Hepatocyte (in vitro differentiated cells): ENCODE data around the gene CORO2A. TPM values are rescaled to one million over a fixed set of nuclear protein-coding genes. Genes with fewer than 3 reads are reported as not detected.

ENCODE experiments used
- DNase-seq: peaks from one replicate; pipeline ENCODE4 v3.0.0-alpha.2; 2016; ENCODE audit warnings: low spot score
- H2AFZ ChIP-seq: fragments of 200-600 bp; sonication (generic); 2 replicates; pipeline ENCODE4 v1.6.0; 2016; ENCODE audit warnings: antibody characterized with exemption, mild to moderate bottlenecking
- H3K27ac ChIP-seq: fragments of 200-600 bp; sonication (generic); 2 replicates; pipeline ENCODE4 v1.5.1; 2016; ENCODE audit warnings: mild to moderate bottlenecking
- H3K27me3 ChIP-seq: fragments of 200-600 bp; sonication (generic); 2 replicates; pipeline ENCODE4 v1.6.1; 2016
- H3K36me3 ChIP-seq: fragments of 200-600 bp; sonication (generic); replicated peaks from 2 replicates; pipeline ENCODE4 v1.5.1; 2016; ENCODE audit warnings: low read depth; ENCODE audit not compliant: insufficient read depth
- H3K4me1 ChIP-seq: fragments of 200-600 bp; sonication (generic); 2 replicates; pipeline ENCODE4 v1.5.1; 2016; ENCODE audit warnings: mild to moderate bottlenecking, moderate library complexity; ENCODE audit not compliant: insufficient read depth
- H3K4me2 ChIP-seq: fragments of 200-600 bp; sonication (generic); 2 replicates; pipeline ENCODE4 v1.6.0; 2016
- H3K4me3 ChIP-seq: fragments of 200-600 bp; sonication (generic); 2 replicates; pipeline ENCODE4 v1.5.1; 2016; ENCODE audit warnings: mild to moderate bottlenecking
- H3K79me2 ChIP-seq: fragments of 200-600 bp; sonication (generic); 2 replicates; pipeline ENCODE4 v1.6.0; 2017; ENCODE audit warnings: mild to moderate bottlenecking
- H3K9me2 ChIP-seq: fragments of 200-600 bp; sonication (generic); replicated peaks from 2 replicates; pipeline ENCODE4 v1.6.0; 2017; ENCODE audit warnings: mild to moderate bottlenecking; ENCODE audit not compliant: insufficient read depth
- H3K9me3 ChIP-seq: fragments of 200-600 bp; sonication (generic); 2 replicates; pipeline ENCODE4 v1.5.1; 2016; ENCODE audit warnings: low read depth, mild to moderate bottlenecking
- H4K20me1 ChIP-seq: fragments of 200-600 bp; sonication (generic); 2 replicates; pipeline ENCODE4 v1.6.0; 2016; ENCODE audit warnings: mild to moderate bottlenecking; ENCODE audit not compliant: insufficient read depth, poor library complexity, severe bottlenecking
- EZH2 ChIP-seq: fragments of 200-600 bp; sonication (generic); IDR thresholded peaks from 2 replicates; pipeline ENCODE4 v1.6.1; 2016; ENCODE audit warnings: antibody characterized with exemption, mild to moderate bottlenecking, borderline replicate concordance
- EZH2phosphoT487 ChIP-seq: fragments of 200-600 bp; sonication (generic); IDR thresholded peaks from one replicate; pipeline ENCODE4 v1.6.1; 2018; ENCODE audit warnings: antibody characterized with exemption, mild to moderate bottlenecking, low read depth, moderate library complexity; ENCODE audit not compliant: unreplicated experiment, severe bottlenecking
- WGBS: methylation state at CpG from one replicate; pipeline ENCODE4 v1.1.6; 2016; ENCODE audit warnings: low lambda C conversion rate; ENCODE audit errors: missing lambda C conversion rate; 5-methylcytosine and 5-hydroxymethylcytosine counted together
- polyA plus RNA-seq: library from polyadenylated mRNA; unstranded; fragments of >200 nt; fragmentation: Nextera tagmentation; extraction: Ambion mirVana; gene quantifications from 2 replicates; pipeline ENCODE4 v1.2.1, GENCODE V29; 2016
- total RNA-seq: library from RNA; depleted of rRNA; stranded (reverse); fragments of >200 nt; gene quantifications from 2 replicates; pipeline ENCODE4 v1.2.3, GENCODE V29; 2014
- TF ChIP-seq, protein P1 (sequence below): fragments of 200-600 bp; sonication (generic); IDR thresholded peaks from 2 replicates; pipeline ENCODE4 v1.5.1; 2016; ENCODE audit warnings: antibody characterized with exemption, mild to moderate bottlenecking; ENCODE audit not compliant: poor library complexity

Gene CORO2A, protein sequence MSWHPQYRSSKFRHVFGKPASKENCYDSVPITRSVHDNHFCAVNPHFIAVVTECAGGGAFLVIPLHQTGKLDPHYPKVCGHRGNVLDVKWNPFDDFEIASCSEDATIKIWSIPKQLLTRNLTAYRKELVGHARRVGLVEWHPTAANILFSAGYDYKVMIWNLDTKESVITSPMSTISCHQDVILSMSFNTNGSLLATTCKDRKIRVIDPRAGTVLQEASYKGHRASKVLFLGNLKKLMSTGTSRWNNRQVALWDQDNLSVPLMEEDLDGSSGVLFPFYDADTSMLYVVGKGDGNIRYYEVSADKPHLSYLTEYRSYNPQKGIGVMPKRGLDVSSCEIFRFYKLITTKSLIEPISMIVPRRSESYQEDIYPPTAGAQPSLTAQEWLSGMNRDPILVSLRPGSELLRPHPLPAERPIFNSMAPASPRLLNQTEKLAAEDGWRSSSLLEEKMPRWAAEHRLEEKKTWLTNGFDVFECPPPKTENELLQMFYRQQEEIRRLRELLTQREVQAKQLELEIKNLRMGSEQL
- total RNA-seq = 24.6 and 27.1 TPM in 2 replicates
- 11.7 and 12.8 TPM in 2 replicates for polyA plus RNA-seq

DNA sequence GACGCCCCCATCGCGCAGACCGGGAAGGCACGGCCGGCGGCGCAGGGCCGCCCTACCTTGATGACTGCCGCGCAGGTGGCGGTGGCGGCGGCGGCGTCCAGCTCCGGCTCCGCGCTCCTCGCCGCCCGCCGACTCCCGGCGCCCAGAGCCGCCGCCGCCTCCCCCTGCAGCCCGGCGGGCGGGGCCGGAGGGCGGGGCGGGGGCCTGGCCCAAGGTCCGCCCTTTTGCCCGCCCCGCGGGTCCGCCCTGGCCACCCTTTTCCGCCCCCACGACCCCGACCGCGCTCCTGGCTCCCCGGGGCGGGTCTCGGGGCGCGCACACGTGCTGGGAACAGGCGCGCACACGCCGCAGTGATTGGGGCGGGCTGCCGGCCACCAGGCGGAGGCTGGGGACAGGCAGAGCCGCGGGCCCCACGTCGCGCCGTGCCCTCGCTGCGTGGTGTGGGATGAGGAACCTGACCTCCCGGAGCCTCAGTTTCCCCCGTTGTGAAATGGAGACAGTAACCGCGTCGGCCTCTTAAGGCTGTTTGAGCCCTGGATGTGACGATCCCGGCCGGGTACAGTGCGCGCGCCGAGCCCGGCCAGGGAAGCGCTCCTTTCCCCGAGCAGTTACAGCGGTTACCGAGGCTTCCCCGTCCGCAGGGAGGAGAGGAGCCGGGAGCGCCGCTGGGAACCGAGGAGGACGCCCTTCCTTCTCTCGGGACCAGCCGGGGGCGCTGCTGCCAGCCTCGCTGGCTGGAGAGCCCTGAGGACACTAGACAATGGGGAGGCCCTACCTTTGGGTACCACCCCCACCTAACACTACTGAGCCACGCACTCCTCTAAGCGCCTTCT is at the start of gene CORO2A:
Gene CORO2A, minus strand, starts transcription at position 135 of the 833 bp plus-strand sequence. CDS start 34,977 bp downstream, outside the sequence.
- H3K27ac ChIP-seq = peak within 1 kb of the TSS; percentile 85
- peaks cover 11% of the 10 kb centered on the region for H3K4me1 ChIP-seq
- H3K9me2 ChIP-seq = no peaks in the 10 kb centered on the region
- no peaks in the 10 kb centered on the region for H3K27me3 ChIP-seq
- H2AFZ ChIP-seq = peak within 1 kb of the TSS; percentile 84
- WGBS = 2% methylated on average over 35 of the region's 95 CpGs
- peak within 1 kb of the TSS; percentile 83 for H3K4me2 ChIP-seq
- H3K79me2 ChIP-seq = peaks cover 20% of the 10 kb centered on the region
- peak within 1 kb of the TSS; percentile 70 for H3K4me3 ChIP-seq
- H3K9me3 ChIP-seq = no peaks in the 10 kb centered on the region
- H3K36me3 ChIP-seq = no peaks in the 10 kb centered on the region
- H4K20me1 ChIP-seq = no peaks in the 10 kb centered on the region
- TF ChIP-seq EZH2phosphoT487 (no peak), EZH2 (no peak)
- TF ChIP-seq, protein P1, sequence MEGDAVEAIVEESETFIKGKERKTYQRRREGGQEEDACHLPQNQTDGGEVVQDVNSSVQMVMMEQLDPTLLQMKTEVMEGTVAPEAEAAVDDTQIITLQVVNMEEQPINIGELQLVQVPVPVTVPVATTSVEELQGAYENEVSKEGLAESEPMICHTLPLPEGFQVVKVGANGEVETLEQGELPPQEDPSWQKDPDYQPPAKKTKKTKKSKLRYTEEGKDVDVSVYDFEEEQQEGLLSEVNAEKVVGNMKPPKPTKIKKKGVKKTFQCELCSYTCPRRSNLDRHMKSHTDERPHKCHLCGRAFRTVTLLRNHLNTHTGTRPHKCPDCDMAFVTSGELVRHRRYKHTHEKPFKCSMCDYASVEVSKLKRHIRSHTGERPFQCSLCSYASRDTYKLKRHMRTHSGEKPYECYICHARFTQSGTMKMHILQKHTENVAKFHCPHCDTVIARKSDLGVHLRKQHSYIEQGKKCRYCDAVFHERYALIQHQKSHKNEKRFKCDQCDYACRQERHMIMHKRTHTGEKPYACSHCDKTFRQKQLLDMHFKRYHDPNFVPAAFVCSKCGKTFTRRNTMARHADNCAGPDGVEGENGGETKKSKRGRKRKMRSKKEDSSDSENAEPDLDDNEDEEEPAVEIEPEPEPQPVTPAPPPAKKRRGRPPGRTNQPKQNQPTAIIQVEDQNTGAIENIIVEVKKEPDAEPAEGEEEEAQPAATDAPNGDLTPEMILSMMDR = peak; percentile 54
- peak; percentile 91 for DNase-seq

DNA sequence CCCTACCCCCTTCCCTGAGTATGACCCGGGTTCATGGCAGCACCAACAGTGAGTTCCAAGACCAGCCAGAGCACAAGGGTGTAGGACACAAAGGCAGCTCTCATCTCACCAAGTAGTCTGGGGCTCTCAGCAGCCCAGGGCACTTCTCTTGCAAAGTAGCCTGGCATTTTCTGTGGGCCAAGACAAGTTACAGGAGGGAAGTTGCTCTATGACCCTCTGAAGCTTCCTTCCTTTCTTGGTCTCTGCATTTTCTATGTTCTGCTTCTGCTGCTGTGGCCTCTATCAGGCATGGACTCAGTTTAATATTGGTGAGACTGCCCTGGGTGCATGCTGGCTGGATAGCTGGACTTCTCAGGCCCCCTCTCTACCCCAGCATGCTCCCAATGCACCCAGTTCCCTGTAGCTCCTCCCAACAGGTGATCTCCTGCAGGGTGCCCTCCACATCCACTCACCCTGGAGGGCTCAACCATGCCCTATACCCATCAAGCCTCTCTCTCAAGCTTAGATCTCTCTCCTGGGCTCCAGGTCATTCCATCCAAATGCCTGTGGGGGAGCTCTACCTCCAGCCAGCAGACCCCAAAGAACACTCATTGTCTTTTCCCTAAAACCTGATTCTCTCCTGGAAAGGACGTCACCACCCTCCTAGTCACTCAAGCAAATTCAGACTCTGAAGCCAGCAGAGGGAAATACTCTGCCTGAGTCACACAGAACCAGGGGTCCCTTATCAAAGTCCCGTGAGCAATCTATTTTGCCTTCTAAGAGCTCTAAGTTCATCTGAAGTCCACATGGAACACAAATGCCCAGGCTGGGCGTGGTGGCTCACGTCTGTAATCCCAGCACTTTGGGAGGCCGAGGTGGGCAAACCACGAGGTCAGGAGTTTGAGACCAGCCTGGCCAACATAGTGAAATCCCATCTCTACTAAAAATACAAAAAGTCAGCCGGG is 49.2 kb upstream of the CORO2A start:
- no peak overlapping the region for H3K4me2 ChIP-seq
- H2AFZ ChIP-seq = no peak overlapping the region
- H3K9me2 ChIP-seq = no peaks in the 10 kb centered on the region
- TF ChIP-seq EZH2 (no peak), EZH2phosphoT487 (no peak)
- TF ChIP-seq, protein P1 = no peak
- H3K4me1 ChIP-seq = peaks cover 4% of the 10 kb centered on the region
- H3K79me2 ChIP-seq = peaks cover 3% of the 10 kb centered on the region
- H3K27ac ChIP-seq = no peak overlapping the region
- H4K20me1 ChIP-seq = no peaks in the 10 kb centered on the region
- H3K36me3 ChIP-seq = no peaks in the 10 kb centered on the region
- no peak overlapping the region for H3K4me3 ChIP-seq
- no peaks in the 10 kb centered on the region for H3K9me3 ChIP-seq
- H3K27me3 ChIP-seq = no peaks in the 10 kb centered on the region
- DNase-seq = no peak
- WGBS = 81% methylated on average over 8 of the region's 8 CpGs

DNA sequence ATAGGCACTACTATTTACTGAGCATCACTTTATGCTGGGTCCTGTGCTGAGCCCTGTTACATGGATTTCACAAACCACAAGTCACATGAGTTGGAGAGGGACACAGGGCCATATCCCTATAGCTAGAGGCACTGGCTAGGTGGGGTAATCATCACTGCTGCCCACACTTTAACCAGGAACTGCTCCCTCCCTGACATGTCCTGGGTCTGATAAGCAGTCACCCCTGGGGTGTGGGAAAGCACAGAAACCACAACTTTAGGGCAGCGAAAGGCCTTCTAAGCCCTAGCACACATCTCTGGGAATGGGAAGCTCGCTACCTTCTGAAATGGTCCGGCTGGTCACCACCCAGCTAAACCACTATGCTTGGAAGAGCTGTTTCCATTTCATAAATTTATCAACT is 48.0 kb upstream of the CORO2A start:
- H3K79me2 ChIP-seq = peaks cover 3% of the 10 kb centered on the region
- no peaks in the 10 kb centered on the region for H3K9me2 ChIP-seq
- H3K27me3 ChIP-seq = no peaks in the 10 kb centered on the region
- no peaks in the 10 kb centered on the region for H3K9me3 ChIP-seq
- no peak overlapping the region for H3K27ac ChIP-seq
- H2AFZ ChIP-seq = no peak overlapping the region
- no peak overlapping the region for H3K4me2 ChIP-seq
- no peak overlapping the region for H3K4me3 ChIP-seq
- no peaks in the 10 kb centered on the region for H3K4me1 ChIP-seq
- DNase-seq = no peak
- no peaks in the 10 kb centered on the region for H3K36me3 ChIP-seq
- no peaks in the 10 kb centered on the region for H4K20me1 ChIP-seq
- TF ChIP-seq, protein P1 = no peak
- no peak for TF ChIP-seq EZH2phosphoT487
- 94% methylated on average over 3 of the region's 3 CpGs for WGBS
